Measurements from ENCODE around the gene CERS5.

The CERS5 gene

GRCh38 chr12:50099302-50100008 is 67.7 kb downstream of the CERS5 start:
- H3K4me1 ChIP-seq = peaks cover 29% of the 10 kb centered on the region
- no peak overlapping the region for H2AFZ ChIP-seq
- TF ChIP-seq CTCF (IDR thresholded peaks at IDR 0.05) = no peak
- peaks cover 5% of the 10 kb centered on the region for H3K79me2 ChIP-seq
- no peak overlapping the region for H3K4me2 ChIP-seq (ENCODE audit: low read length)
- no peak overlapping the region for H3K27ac ChIP-seq
- H3K4me3 ChIP-seq (ENCODE audit: low read depth, low read length) = no peak overlapping the region
- H3K9me3 ChIP-seq (ENCODE audit: control insufficient read depth, low read length) = no peaks in the 10 kb centered on the region
- no peak overlapping the region for H3K9ac ChIP-seq
- no peaks in the 10 kb centered on the region for H3K27me3 ChIP-seq (ENCODE audit: control insufficient read depth, insufficient read depth, low read length)
- H3K36me3 ChIP-seq (ENCODE audit: control insufficient read depth, insufficient read depth, low read length) = no peaks in the 10 kb centered on the region

DNA sequence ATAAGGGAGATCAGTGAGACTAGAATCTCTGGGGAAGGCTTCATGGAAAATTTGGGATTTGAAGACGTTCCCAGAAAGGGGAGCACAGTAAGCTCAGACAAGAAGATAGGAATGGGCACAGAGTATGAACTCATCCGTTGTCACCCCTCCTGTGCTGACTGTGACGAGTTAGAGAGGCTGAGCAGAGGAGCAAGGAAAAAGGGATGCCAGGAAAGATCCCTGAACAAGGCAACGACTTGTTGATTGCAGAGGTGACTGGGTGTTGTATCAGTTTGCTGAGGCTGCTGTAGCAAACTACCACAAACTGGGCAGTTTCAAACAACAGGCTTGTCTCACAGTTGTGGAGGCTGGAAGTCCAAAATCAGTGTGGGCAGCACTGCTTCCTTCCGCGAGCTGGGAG is 69.2 kb downstream of the CERS5 start:
- Histone ChIP-seq H3K4me3 (ENCODE audit: low read depth, low read length) (no peak overlapping the region), H3K4me2 (ENCODE audit: low read length) (no peak overlapping the region), H3K9ac (no peak overlapping the region), H3K79me2 (peaks cover 3% of the 10 kb centered on the region), H3K27me3 (ENCODE audit: control insufficient read depth, insufficient read depth, low read length) (no peaks in the 10 kb centered on the region), H3K27ac (no peak overlapping the region), H3K9me3 (ENCODE audit: control insufficient read depth, low read length) (no peaks in the 10 kb centered on the region), H2AFZ (no peak overlapping the region), H3K4me1 (peaks cover 15% of the 10 kb centered on the region), H3K36me3 (ENCODE audit: control insufficient read depth, insufficient read depth, low read length) (no peaks in the 10 kb centered on the region)
- no peak for TF ChIP-seq CTCF (IDR thresholded peaks at IDR 0.05)

DNA sequence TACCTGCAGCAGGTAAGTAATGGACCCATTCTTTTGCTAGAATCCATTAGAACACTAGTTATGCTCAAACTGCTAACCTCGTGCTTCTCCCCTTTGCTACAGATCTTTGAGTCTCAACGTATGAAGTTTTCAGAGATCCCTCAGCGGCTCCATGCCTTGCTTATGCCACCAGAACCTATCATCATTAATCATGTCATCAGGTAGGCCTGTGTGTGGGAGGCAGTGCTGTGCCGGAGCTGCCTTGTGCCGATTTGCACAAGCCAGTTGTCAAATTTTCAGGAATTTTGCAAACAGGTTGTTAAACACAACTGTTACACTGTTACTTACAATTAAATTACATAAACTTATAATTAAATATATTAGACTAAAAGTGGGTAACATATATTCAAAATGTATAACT is 76.8 kb downstream of the CERS5 start:
- no peak overlapping the region for H3K4me2 ChIP-seq (ENCODE audit: low read length)
- H3K27ac ChIP-seq = no peak overlapping the region
- no peak overlapping the region for H3K4me3 ChIP-seq (ENCODE audit: low read depth, low read length)
- H3K36me3 ChIP-seq (ENCODE audit: control insufficient read depth, insufficient read depth, low read length) = no peaks in the 10 kb centered on the region
- no peaks in the 10 kb centered on the region for H3K9me3 ChIP-seq (ENCODE audit: control insufficient read depth, low read length)
- H3K27me3 ChIP-seq (ENCODE audit: control insufficient read depth, insufficient read depth, low read length) = no peaks in the 10 kb centered on the region
- H2AFZ ChIP-seq = no peak overlapping the region
- no peak for TF ChIP-seq CTCF (IDR thresholded peaks at IDR 0.05)
- peaks cover 11% of the 10 kb centered on the region for H3K4me1 ChIP-seq
- peaks cover 9% of the 10 kb centered on the region for H3K79me2 ChIP-seq
- H3K9ac ChIP-seq = no peak overlapping the region

- H3K9me3 ChIP-seq (ENCODE audit: control insufficient read depth, low read length) = no peaks in the 10 kb centered on the region
- H3K4me3 ChIP-seq (ENCODE audit: low read depth, low read length) = no peak overlapping the region
- H3K79me2 ChIP-seq = peaks cover 9% of the 10 kb centered on the region
- H3K27me3 ChIP-seq (ENCODE audit: control insufficient read depth, insufficient read depth, low read length) = no peaks in the 10 kb centered on the region
- no peak overlapping the region for H3K27ac ChIP-seq
- no peak overlapping the region for H2AFZ ChIP-seq
- H3K9ac ChIP-seq = no peak overlapping the region
- H3K4me1 ChIP-seq = peaks cover 11% of the 10 kb centered on the region
- no peaks in the 10 kb centered on the region for H3K36me3 ChIP-seq (ENCODE audit: control insufficient read depth, insufficient read depth, low read length)
- TF ChIP-seq CTCF (IDR thresholded peaks at IDR 0.05) = no peak
- H3K4me2 ChIP-seq (ENCODE audit: low read length) = no peak overlapping the region
These were observed 77.4 kb downstream of the CERS5 start for GRCh38 chr12:50089730-50090129.
